8988T (cell line): ENCODE results near the gene TCF19.

Source experiments
- DNase-seq: peaks from one replicate; pipeline ENCODE4 v3.0.0; 2011

TCF19 gene, protein sequence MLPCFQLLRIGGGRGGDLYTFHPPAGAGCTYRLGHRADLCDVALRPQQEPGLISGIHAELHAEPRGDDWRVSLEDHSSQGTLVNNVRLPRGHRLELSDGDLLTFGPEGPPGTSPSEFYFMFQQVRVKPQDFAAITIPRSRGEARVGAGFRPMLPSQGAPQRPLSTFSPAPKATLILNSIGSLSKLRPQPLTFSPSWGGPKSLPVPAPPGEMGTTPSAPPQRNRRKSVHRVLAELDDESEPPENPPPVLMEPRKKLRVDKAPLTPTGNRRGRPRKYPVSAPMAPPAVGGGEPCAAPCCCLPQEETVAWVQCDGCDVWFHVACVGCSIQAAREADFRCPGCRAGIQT

DNA sequence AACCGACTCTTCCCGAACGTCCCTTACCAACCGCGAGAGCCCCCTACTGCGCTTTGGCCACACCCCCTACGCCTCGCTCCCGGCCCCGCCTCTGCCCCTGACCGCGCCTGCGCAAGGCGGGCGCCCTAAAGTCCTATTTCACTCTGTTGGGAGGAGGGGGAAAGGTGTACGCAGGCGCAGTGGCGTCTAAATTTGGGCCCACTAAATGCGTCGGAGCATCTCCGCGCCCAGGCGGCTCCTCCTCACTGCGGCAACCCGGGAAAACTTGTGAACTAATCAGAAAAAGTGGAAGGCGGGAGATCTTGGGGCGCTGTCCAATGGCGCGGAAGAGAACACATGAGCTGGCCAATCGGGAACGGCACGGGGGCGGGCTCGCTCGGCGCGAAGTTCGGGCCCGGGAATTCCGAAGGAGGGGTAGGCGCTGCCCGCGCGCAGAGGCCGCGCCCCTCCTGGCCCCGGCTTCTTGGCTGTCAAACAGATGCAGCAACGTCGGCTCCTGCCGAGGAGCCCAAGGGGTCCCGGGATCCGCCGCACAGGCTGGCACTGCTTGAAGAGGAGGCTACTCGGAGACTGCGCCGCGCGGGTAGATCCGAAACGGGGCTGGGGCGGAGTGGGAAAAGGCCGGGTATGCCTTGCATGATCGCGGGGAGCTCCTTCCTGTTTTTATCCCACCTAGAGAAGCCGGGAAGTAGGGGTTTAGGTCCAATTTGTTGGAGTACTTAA, at the start of gene TCF19:
Gene TCF19, plus strand, starts transcription at position 450 of the 723 bp plus-strand sequence. CDS start 881 bp downstream, outside the sequence.
- DNase-seq = peak; percentile 97

- no peak for DNase-seq
Observed at GRCh38 chr6:31110825-31111582, 47.4 kb upstream of the TCF19 start.

DNA sequence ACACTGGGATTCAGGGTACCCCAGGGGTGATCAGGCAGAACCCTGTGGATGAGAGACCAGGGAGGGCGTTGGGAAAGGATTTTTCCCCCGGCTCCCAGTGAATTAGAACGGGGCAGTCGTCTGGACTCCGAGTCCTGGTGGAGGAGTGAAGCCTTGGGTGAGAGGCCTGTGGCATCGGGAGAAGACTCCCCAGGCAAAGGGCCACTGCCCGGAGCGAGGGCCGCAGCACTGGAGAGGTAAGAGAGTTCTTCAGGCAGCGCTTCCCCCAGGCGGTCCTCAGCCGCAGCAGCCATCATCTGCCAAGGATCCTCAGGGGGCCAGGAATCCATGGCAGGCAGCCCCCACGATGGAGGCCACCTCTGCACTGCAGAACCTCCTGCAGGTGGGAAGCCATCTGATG, 46.7 kb upstream of the TCF19 start:
- no peak for DNase-seq

GRCh38 chr6:31112478-31112877, 45.9 kb upstream of the TCF19 start, which contains the start of gene C6orf15:
C6orf15 (minus strand) TSS chr6:31112575; CDS start chr6:31112555, 20 bp downstream.
- no peak for DNase-seq

DNA sequence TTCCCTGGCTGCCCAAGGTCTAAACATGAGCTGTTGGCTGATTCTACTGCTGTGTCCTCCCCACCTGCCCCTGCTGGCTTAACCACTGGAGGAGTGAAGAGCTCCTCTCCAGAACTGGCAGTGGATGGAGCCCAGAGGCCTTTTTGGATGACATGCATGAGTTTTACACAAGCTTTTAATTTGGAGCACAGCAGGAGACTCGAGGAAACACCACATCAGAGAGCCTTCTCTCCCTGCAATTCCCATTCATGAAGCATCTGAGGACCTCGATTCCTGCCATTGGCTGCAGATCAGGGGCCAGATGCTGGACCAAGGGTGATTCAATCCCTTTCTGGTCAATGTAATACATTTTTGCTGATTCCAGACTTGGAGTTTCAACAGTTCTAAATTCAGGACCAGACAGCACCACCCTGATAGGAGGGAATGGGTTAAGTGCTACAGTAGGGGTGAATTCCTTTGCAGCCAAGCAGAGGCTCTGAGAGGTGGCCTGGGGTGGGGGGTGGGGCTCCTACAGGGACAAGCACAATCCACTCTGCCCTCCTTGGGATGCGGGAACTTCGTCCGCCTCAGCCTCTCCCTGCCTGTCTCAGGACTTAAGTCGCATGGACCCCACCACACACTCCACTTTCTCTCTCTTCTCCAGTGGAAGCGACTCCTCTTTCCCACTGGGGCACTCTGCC, 44.4 kb upstream of the TCF19 start:
- no peak for DNase-seq

- peak; percentile 70 for DNase-seq
Observed at GRCh38 chr6:31114541-31114878, 43.9 kb upstream of the TCF19 start, which contains the start of gene PSORS1C1. PSORS1C1 (plus strand) TSS chr6:31114800; CDS start chr6:31129633, 14,833 bp downstream.

DNA sequence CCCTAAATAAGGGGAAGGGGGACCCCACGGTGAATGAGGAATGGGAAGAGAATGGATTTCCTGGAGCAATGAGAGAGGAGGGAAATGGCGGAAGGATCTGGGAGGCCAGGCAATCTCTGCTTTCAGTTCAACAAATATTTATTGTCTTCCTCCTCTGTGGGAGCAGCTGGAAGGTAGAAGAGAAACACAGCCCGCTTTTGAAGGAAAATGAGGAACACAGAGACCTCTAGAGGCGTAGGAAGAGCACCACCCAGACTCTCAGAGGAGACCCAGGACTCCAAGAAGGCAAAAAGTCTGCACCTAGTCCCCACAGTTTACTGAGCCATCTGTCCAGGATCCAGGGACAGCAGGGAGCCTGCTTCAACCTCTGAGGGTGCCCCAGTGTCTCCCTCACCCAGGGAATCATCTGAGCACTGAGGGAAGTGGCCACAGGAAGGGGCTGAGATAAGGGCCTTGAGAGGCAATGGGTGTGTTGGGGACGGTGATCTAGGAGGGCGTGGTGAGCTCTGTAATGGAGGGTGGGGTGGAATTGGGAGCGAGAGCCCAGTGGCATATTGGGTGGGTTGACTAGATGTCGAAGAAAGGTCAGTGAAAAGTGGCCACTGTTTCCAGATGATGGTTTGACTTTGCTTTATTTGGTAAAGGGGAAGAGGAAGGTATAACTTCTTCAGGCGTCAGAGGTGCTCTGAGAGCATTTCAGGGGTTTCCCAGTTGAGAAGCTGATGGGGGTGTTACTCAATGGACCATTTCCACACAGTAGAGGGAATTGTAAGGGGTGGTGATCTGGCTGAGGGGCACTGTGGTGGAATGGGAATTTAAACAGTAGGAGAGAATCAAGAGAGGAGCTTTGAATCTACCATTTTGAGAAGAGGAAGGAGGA, 43.2 kb upstream of the TCF19 start:
- peak; percentile 53 for DNase-seq

DNA sequence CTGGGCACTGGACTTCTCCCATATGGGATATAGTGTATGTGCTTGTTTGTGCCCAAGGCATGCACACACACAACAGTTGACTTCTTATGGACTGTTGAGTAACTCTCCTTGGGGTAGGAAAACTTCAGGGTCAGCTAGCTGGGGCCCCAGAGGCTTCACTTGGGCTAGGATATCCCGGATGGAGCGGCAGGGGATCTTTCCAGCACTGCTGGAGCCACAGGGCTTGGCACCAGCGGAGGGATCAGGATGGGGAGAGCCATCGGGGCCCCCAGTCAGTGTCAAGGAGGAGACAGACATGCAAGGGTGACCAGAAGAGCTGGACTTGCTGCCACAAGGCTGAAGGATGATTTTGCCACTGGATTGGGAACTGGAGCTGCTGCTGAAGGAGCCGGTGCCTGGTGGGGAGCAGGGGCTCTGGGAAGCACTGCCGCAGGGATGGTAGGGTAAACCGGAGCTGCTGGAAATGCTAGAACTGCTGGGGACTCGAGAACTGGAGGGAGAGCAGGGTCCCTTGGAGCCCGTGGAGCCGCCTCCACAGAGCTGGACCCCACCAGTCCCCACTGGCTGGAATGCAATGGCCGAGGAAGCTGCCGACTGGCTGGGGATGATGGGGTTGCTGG, 42.3 kb upstream of the TCF19 start:
- DNase-seq = no peak

GRCh38 chr6:31116661-31117385, 41.6 kb upstream of the TCF19 start:
- no peak for DNase-seq

GRCh38 chr6:31118178-31118577, 40.2 kb upstream of the TCF19 start:
- DNase-seq = no peak

- no peak for DNase-seq
Observed at GRCh38 chr6:31120151-31120915, 38.1 kb upstream of the TCF19 start, which contains the start of gene CDSN. CDSN (minus strand) TSS chr6:31120446; CDS start chr6:31120419, 27 bp downstream.

- no peak for DNase-seq
Observed at GRCh38 chr6:31121131-31121790, 37.1 kb upstream of the TCF19 start.

DNA sequence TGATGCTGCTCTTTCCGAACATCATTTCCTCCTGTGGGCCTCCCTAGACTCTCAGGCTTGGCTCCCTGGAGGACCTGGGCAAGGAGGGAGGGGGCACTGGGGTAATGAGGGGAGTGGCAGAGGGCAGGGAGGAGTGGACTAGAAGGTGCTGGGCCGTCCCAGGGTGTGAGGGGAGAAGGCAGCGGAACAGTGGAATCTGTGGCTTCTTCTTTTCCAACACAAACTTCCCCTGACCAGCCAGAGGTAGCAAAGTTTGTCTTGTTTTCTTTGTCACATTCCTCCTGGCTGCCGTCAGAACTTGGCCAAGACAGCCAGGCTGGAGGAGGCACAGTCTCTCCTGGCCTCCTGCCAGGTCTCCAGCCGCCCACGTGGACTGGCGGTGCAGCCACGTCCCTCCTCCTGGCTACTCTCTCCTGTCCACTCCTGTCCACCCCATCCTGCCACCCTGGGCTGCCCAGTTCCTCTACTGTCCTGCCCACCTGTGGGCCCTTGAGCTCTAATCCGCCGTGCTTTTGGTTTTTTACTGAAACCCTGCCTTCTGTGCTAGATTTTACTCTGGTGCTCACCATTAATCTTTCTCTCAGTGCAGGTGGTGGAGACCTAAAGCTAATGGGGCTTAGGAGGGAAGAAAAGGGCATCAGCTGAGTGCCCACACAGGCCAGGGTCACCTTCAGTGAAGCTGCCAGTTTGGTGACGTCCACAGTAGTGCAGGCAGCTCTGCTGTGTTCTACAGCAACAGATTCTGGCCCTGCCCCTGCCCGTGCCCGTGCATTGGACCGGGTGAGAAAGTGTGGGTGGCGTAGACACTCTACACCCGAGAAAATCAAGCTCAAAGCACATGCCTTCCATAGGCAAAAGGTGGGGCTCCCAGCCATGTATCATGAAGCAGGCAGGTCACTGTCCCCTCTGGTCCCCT, 35.3 kb upstream of the TCF19 start:
- DNase-seq = peak; percentile 51

DNA sequence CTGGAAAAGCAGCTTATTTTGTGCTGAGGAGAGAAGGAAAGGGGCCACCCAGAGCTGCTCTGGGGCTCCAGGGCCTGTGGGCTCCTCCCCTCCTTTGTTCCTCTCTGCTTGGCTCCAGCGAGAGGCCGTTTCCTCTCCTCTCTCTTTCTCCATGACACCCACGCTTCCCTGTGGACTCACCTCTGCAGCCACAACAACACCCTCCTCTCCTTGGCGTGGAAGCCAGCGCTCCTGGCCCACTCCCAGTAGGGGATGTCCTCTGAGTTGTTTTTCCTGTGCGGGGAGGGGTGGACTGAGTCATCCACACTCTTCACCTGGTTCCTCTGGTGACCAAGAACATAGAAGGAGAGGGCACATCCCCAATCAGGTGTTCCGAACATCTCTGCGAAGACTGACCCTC, 33.2 kb upstream of the TCF19 start:
- no peak for DNase-seq

DNA sequence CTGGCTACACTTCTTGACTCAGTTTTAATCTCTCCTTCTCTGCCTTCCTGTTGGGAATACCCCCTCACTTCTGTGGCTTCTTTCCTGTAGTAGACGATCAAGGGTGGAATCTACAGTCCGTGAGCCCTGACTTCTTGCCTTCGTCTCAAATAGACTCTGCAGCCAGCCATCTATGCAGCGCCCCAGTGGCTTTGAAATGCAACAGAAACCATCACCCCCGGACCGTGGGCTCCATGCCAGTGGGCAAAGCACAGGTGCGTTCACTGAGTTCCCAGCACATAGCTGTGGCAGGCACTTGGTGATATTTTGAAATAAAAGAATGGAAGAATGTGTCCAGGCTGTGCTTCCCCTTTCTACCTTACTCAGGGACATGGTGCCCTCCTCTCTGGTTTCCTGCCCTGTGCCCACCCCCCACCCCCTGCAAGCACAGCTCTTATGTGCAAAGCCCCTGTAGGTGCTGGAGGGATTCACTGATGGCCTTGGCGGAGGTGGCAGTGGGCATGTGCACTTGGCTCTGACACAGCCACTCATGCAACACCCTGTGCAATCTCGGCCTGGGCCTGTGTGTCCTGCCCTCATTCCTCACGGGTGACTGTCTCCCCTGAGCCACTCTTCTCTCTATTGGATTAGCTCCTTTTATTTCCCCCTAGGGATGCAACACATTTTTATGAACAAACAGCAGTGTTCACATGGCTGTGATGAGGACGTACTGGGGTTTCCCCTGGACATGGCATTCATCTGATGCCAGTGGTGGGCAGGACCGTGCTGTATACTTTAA, 32.6 kb upstream of the TCF19 start:
- DNase-seq = no peak

- no peak for DNase-seq
Observed at GRCh38 chr6:31126396-31127175, 31.8 kb upstream of the TCF19 start.
